ENCODE data around the gene ANTKMT. TPM values are rescaled to one million over a fixed set of nuclear protein-coding genes. Genes with fewer than 3 reads are reported as not detected.

Gene ANTKMT
- total and polyA plus RNA-seq, 2 of the 8 experiments (the other 6 are each of a cell fraction or from before 2014, with no cell fraction given) = 26.5 to 26.6 TPM

GRCh38 chr16:716768-717325, 4.1 kb upstream of the ANTKMT start:
- H3K56ac ChIP-seq (replicated peaks; ENCODE audit: insufficient read length, low read depth, low read length) = no peak overlapping the region
- peaks cover 0 to 29% (median 19%) of the 10 kb centered on the region in 4 experiments; a peak in 5 of 7 replicates for H3K4me1 ChIP-seq (replicated peaks in 1 of 4; ENCODE audit: control insufficient read depth in 3 of 4, insufficient read depth in 4 of 4, low read length in 3 of 4)
- no peak overlapping the region for H4K5ac ChIP-seq (ENCODE audit: insufficient read length, low read depth, low read length)
- peak overlapping the region in 1 of 4 experiments; percentile 15; a peak in 1 of 8 replicates for H3K4me3 ChIP-seq (ENCODE audit: extremely low read depth in 1 of 4, insufficient read depth in 2 of 4, low read depth in 3 of 4, low read length in 4 of 4)
- H3K9me3 ChIP-seq (ENCODE audit: insufficient read depth in 2 of 2, low read depth in 1 of 2, low read length in 1 of 2) = no peaks in the 10 kb centered on the region; a peak in 1 of 4 replicates
- ChIA-PET CTCF (ENCODE audit: partially characterized antibody) (interaction anchor here (0.6 to 33.4 kb wide), 17 partner anchors 9 to 1435 kb away, joined by 3 to 977 read pairs (median 4); partner anchors contain the start of genes ANTKMT, CCDC78, CHTF18 and CIAO3), POLR2A (ENCODE audit: partially characterized antibody) (interaction anchor here (0.5 to 23.0 kb wide), 17 partner anchors 0 to 347 kb away, joined by 3 to 353 read pairs (median 5); partner anchors contain the start of genes ANTKMT, CCDC78, CHTF18 and CIAO3)
- no peaks in the 10 kb centered on the region for H3K79me1 ChIP-seq (ENCODE audit: low read depth, low read length)
- H4K91ac ChIP-seq (replicated peaks; ENCODE audit: insufficient read length, low read length) = no peak overlapping the region
- H4K20me1 ChIP-seq (replicated peaks in 1 of 2; ENCODE audit: control insufficient read depth in 1 of 2, insufficient read depth in 2 of 2, low read length in 2 of 2) = peaks cover 4 to 13% of the 10 kb centered on the region in 2 experiments
- H3K36me3 ChIP-seq (ENCODE audit: control insufficient read depth in 2 of 4, insufficient read depth in 4 of 4, low read length in 3 of 4) = peaks cover 0 to 2% (median 0%) of the 10 kb centered on the region in 4 experiments; a peak in 1 of 8 replicates
- no peak overlapping the region for H2AFZ ChIP-seq (ENCODE audit: low read length)
- no peak overlapping the region for H2BK5ac ChIP-seq (ENCODE audit: low read depth, low read length)
- no peak overlapping the region for H3K4ac ChIP-seq (replicated peaks; ENCODE audit: insufficient read length, low read depth, low read length)
- H4K8ac ChIP-seq (ENCODE audit: extremely low read depth, insufficient read depth, low read length) = no peak overlapping the region
- H3K27me3 ChIP-seq (replicated peaks in 1 of 4; ENCODE audit: control insufficient read depth in 3 of 4, extremely low read depth in 1 of 4, insufficient read depth in 3 of 4, low read length in 3 of 4) = peaks cover 0 to 41% (median 24%) of the 10 kb centered on the region in 4 experiments; a peak in 6 of 7 replicates
- FAIRE-seq (no peak), DNase-seq (ENCODE audit: low read depth in 1 of 2, low spot score in 2 of 2) (no peak)
- no peak overlapping the region for H2BK12ac ChIP-seq (ENCODE audit: low read depth, low read length)
- H3K27ac ChIP-seq (ENCODE audit: low read depth, low read length) = no peak overlapping the region
- peaks cover 19% of the 10 kb centered on the region; the same call in 1 of the 2 replicates for H3K23me2 ChIP-seq (ENCODE audit: low read depth, low read length)
- no peak overlapping the region for H3K18ac ChIP-seq (ENCODE audit: extremely low read depth, low read length)
- WGBS, 2 experiments (ENCODE audit: extremely low coverage in 1 of 2, insufficient coverage in 1 of 2, insufficient read length in 1 of 2, insufficient replicate concordance in 2 of 2, low coverage in 1 of 2, low lambda C conversion rate in 2 of 2, missing lambda C conversion rate in 1 of 2) = 92% methylated on average over 28 of the region's 29 CpGs; no CpG with 5 or more reads in 1 of the 2 experiments
- H3K79me2 ChIP-seq (ENCODE audit: control insufficient read depth in 1 of 2, insufficient read depth in 2 of 2, low read length in 2 of 2) = no peaks in the 10 kb centered on the region
- H3K23ac ChIP-seq (ENCODE audit: insufficient read length) = no peak overlapping the region
- peak overlapping the region; percentile 53 to 83; a peak in 2 of 4 replicates for H3K4me2 ChIP-seq (ENCODE audit: insufficient read depth in 1 of 2, low read depth in 2 of 2, low read length in 2 of 2)
- H2BK15ac ChIP-seq (ENCODE audit: low read length) = no peak overlapping the region
- no peak overlapping the region for H2BK20ac ChIP-seq (ENCODE audit: low read length)
- H2AK5ac ChIP-seq (ENCODE audit: low read depth, low read length) = no peak overlapping the region
- no peak overlapping the region for H3K9ac ChIP-seq (replicated peaks in 1 of 4; ENCODE audit: extremely low read depth in 1 of 4, low read depth in 3 of 4, low read length in 3 of 4)
- H2BK120ac ChIP-seq (replicated peaks; ENCODE audit: low read depth, low read length) = no peak overlapping the region
- no peak for TF ChIP-seq NANOG (IDR thresholded peaks at IDR 0.05; ENCODE audit: insufficient read depth, low read depth, low read length, poor library complexity, severe bottlenecking)
- no peak for TF ChIP-seq CHD2 (IDR thresholded peaks at IDR 0.05; ENCODE audit: low read length)
- no peak for TF ChIP-seq CTCF (IDR thresholded peaks at IDR 0.05; ENCODE audit: control extremely low read depth in 1 of 3, insufficient read depth in 1 of 3, low read depth in 1 of 3, low read length in 3 of 3)
- TF ChIP-seq CBX8 (IDR thresholded peaks at IDR 0.05; ENCODE audit: borderline replicate concordance, low read depth, low read length) = no peak
- no peak for TF ChIP-seq CHD1 (IDR thresholded peaks at IDR 0.05; ENCODE audit: low read depth, low read length)
- TF ChIP-seq SIRT6 (IDR thresholded peaks at IDR 0.05; ENCODE audit: low read length) = no peak
- TF ChIP-seq RFX5 (IDR thresholded peaks at IDR 0.05; ENCODE audit: borderline replicate concordance, low read depth, low read length) = no peak
- TF ChIP-seq SP2 (IDR thresholded peaks at IDR 0.05; ENCODE audit: low read length) = no peak
- TF ChIP-seq POLR2AphosphoS5 (IDR thresholded peaks at IDR 0.05; ENCODE audit: low read depth, low read length) = no peak
- H3K14ac ChIP-seq (ENCODE audit: insufficient read length) = no peak overlapping the region
